Brain microvascular endothelial cell (primary cell): Measurements from ENCODE around the gene HEATR5A.

Source experiments
- DNase-seq: peaks from one replicate; pipeline ENCODE4 v3.0.0-alpha.2; 2020
- H3K27ac ChIP-seq: fragments of 250-450 bp; sonication (Bioruptor Pico); 2 replicates; pipeline ENCODE4 v1.5.1; 2020; ENCODE audit warnings: mild to moderate bottlenecking, moderate library complexity
- H3K27me3 ChIP-seq: fragments of 250-450 bp; sonication (Bioruptor Pico); replicated peaks from 2 replicates; pipeline ENCODE4 v1.5.1; 2020; ENCODE audit warnings: mild to moderate bottlenecking
- H3K36me3 ChIP-seq: fragments of 250-450 bp; sonication (Bioruptor Pico); replicated peaks from 2 replicates; pipeline ENCODE4 v1.5.1; 2020; ENCODE audit warnings: mild to moderate bottlenecking
- H3K4me3 ChIP-seq: 2 replicates; pipeline ENCODE4 v1.5.1; 2011; ENCODE audit warnings: low read depth, mild to moderate bottlenecking, control low read depth, low read length, moderate library complexity
- CTCF ChIP-seq: IDR thresholded peaks from 2 replicates; pipeline ENCODE4 v1.5.1; 2011; ENCODE audit warnings: low read depth, mild to moderate bottlenecking, moderate library complexity, low read length, control low read depth, inconsistent platforms; ENCODE audit errors: missing control alignments
- in situ Hi-C: cut with HindIII; loops from 2 replicates; pipeline ENCODE4 v1.10.0; 2017; ENCODE audit warnings: low sequenced_read_pairs, low pct_ligation_motif_present

Gene HEATR5A

GRCh38 chr14:31456841-31457664, 36.7 kb upstream of the HEATR5A start, which contains the start of gene DTD2:
Gene DTD2, minus strand, starts transcription at chr14:31457506. Its CDS starts 113 bp downstream, at chr14:31457393.
- TF ChIP-seq CTCF: no peak
- peak; percentile 83 for DNase-seq
- no peaks in the 10 kb centered on the region for H3K27me3 ChIP-seq
- in situ Hi-C loops: no loop called here
- no peaks in the 10 kb centered on the region for H3K36me3 ChIP-seq
- peak within 1 kb of the TSS; percentile 85 for H3K4me3 ChIP-seq
- peak within 1 kb of the TSS; percentile 81 for H3K27ac ChIP-seq

- H3K4me3 ChIP-seq: no peak overlapping the region
- peak; percentile 47 for TF ChIP-seq CTCF
- in situ Hi-C loops: no loop called here
- no peaks in the 10 kb centered on the region for H3K27me3 ChIP-seq
- DNase-seq: no peak
- H3K27ac ChIP-seq: no peak overlapping the region
- peaks cover 3% of the 10 kb centered on the region for H3K36me3 ChIP-seq
Measured at GRCh38 chr14:31449971-31450610, 29.7 kb upstream of the HEATR5A start.

GRCh38 chr14:31449136-31449535, 28.8 kb upstream of the HEATR5A start:
- Histone ChIP-seq H3K4me3 (no peak overlapping the region), H3K27ac (no peak overlapping the region), H3K27me3 (no peaks in the 10 kb centered on the region), H3K36me3 (peaks cover 3% of the 10 kb centered on the region)
- no peak for TF ChIP-seq CTCF
- in situ Hi-C loops: no loop called here
- no peak for DNase-seq

- Histone ChIP-seq H3K27ac (no peak overlapping the region), H3K36me3 (no peaks in the 10 kb centered on the region), H3K4me3 (no peak overlapping the region), H3K27me3 (no peaks in the 10 kb centered on the region)
- no peak for TF ChIP-seq CTCF
- in situ Hi-C loops: no loop called here
- DNase-seq: no peak
Measured at GRCh38 chr14:31445703-31446102, 25.4 kb upstream of the HEATR5A start.

GRCh38 chr14:31442284-31442683, 21.9 kb upstream of the HEATR5A start:
- H3K4me3 ChIP-seq: no peak overlapping the region
- no peak for DNase-seq
- peak overlapping the region; percentile 53 for H3K27ac ChIP-seq
- TF ChIP-seq CTCF: no peak
- no peaks in the 10 kb centered on the region for H3K36me3 ChIP-seq
- H3K27me3 ChIP-seq: no peaks in the 10 kb centered on the region
- in situ Hi-C loops: no loop called here
